KG1 (cell line): Measurements from ENCODE around the gene SUSD4.

Source experiments
- DNase-seq: peaks from one replicate; lab custom pipeline; 2025; lab: John Stamatoyannopoulos, UW

SUSD4 gene

DNA sequence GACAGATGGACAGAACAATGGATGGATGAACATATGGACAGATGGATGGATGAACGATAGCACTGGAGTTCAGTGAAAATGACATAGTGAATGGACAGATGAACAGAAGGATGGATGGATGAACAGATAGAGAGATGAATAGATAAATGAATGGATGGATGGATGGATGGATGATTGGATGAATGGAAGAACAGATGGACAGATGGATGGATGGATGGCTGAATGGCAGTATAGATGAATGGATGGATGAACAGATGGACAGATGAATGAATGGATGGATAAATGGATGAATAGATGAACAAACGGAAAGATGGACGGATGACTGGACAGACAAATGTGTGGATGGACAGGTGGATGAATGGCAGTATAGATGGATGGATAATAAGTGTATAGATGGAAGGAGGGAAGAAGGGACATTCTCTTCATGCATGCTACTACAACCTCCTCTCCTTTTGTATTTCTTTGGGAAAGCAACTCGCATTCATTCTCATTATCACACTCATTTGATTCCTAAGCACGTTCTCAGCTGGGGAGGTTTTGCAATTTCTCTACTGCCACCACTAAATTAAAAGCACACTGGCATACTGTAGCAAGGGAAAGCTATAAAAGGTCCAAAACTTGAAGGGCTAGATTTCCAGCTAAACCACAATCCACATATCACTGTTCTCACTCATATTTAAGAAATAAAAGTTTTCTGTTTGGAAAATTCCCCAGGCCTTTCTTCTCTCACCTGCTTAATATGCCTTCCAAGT lies 34.1 kb downstream of the SUSD4 start:
- no peak for DNase-seq

DNA sequence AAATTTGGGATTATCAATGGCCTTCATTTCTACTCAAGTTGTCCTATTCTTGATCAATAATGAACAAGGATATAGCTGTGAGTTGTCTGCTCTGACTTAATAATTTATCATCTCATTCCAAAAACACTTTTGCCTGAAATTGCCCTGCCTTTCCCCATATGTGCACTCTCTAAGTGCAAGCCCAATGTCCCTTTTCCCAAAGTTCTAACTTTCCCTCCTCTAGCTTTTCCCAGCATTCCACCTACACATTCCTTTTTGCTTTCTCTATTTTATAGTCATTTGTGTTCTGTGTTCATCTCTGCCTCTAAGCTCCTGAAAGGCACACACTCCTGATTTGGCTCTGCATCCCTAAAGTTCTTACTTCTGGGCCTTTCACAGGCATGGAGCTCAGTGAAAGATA lies 34.7 kb downstream of the SUSD4 start:
- no peak for DNase-seq

DNA sequence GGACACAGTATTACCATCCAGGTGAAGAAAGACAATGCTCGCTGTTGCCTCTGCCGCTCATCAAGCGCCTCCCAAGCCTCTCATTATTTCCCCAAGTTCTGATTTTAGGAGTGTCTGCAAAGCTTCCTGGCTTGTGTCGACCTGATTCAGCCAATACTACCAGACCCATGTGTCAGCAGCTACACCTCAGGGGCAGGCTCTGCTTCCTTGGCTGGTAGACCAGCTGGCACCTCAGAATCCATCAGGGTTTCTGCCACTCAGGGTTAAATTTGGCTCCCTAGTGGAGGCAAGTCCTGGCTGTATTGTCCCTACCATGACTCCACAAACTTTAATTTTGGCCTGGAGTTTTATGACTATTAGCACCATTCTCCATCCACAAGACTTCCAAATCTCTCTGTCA lies 35.4 kb downstream of the SUSD4 start:
- DNase-seq: no peak

DNA sequence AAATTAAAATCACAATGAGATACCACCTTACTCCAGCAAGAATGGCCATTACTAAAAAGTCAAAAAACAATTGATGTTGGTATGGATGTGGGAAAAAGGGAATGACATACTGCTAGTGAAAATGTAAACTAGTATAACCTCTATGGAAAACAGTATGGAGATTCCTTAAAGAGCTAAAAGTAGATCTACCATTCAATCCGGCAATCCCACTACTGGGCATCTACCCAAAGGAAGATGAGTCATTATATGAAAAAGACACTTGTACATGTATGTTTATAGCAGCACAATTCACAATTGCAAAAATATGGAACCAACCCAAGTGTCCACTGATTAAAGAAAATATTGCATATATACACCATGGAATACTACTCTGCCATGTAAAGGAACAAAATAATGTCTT lies 37.2 kb downstream of the SUSD4 start:
- no peak for DNase-seq

DNA sequence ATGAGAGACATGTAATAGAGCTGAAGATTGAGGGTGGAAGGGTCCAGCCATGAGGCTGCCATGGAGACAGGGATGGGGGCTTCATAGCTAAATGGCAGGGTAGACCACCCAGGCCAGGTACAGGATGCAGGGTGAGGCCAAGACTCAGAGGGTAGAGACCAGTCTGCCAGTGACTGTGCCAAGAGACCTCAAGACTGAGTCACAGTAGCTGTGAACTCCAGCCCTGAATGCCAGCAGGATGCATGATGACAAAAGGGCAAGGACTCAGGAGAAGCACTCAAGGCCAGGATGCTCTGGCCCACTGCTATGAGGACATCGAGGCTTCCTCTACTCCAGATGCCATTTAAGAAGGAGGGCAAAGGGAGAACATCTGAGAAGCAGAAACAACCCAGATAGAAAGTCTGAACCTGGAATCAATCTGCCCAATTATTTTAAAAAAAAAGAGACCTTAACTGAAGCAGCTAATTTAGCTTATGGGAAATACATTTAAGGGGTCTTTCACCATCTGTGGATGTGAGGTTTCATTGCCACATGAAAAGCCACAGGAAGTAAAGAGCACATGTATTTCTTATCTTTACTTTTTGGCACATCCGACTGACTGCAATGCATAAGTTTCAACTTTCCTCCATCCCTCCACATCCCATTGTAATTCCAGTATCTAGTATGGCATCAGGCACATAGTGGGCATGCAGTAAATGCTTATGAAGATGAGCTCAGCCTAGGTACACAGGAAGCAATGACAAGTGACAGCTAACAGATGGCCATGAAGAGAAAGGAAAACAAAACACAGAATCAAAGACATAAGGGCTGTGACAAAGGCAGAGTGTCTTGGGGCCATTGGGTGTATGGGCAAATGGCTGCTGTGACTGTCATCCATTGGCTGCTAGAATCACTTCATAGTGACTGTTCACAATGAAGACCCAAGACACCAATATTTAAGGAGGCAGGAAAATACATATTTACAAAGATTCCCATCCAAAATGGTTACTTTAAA lies 40.2 kb downstream of the SUSD4 start:
- no peak for DNase-seq

DNA sequence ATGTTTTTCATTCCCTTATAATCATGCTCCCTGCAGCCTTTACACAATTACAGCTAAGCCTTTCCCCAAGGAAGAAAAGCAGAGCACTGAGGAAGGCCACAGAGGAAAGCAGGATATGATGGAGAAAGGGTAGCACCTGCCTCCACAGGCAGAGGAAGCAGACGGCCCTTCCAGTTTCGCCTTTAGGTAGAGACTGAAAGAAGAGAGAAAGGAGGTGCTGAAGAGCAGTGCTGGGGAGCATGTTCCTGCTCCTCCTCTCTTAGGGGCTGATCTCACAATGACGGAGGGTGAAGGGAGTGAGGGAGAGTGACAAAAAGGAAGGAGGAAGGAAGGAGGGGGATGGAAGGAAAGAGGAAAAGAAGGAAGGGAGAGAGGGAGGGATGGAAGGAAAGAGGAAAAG lies 41.1 kb downstream of the SUSD4 start:
- no peak for DNase-seq

DNA sequence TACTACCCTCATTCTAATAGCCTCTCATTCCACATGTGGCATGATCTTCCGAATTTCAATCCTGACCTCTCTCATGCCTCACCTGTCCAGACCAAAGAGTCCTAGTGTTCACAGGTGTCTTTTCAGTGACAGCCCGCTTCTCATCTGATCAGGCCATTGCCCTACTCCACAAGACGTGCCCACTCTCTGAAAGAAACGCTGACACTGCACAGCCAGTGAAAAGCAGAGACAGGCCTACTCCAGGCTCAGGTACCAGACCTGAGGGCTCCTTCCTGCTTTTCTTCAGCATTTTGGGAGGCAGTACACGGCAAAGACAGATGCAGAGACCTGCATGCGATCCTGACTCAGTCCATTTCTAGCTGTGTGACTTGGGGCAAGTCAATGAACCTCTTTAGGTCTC lies 43.0 kb downstream of the SUSD4 start:
- no peak for DNase-seq

DNA sequence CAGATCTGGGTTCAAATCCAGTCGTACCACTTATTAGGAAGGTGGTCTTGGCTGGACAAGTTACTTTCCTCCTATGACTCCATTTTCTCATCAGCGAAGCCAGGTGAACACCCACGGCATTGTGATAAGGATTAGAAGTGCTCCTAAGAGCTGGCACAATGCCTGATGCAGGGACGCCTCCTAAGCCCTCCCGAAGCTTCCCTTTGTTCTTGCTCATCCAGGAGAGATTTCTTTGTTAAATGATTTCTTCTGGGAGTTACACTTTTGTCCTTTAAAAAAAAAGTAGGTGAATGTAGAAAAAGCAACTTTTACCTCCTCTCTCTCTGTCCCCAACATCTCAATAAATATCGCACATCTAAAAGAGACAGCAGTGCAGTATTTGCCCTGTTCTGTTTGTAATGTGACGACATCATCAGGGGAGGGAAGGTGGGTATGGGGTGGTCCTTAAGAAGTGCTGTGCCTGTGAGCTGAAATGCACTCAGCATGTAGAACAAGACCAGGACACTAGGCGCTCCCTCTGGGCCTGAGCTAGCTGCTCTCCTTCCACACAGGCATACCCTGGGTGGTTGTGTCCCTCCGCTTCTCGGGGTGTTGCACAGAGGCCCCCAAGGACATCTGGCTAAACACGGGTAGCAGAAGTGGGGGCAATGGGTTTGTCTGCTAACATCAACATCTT lies 43.9 kb downstream of the SUSD4 start:
- DNase-seq: no peak

DNA sequence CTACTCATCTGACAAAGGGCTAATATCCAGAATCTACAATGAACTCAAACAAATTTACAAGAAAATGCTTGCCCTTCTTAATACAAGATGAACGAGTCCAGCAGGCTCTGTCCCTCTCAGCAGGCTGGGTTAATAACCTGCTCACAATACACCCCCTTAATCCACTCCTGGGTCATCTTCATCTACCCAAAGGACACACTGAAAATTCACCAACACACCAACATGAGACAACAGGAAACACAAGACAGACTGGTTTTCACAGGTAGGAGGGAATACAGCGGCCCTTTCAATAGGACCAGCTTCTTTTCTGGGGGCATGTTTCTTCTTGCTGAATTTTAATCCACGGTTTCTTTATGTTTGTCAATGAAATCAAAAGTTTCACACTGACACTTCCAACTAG lies 44.6 kb downstream of the SUSD4 start:
- DNase-seq: no peak

DNA sequence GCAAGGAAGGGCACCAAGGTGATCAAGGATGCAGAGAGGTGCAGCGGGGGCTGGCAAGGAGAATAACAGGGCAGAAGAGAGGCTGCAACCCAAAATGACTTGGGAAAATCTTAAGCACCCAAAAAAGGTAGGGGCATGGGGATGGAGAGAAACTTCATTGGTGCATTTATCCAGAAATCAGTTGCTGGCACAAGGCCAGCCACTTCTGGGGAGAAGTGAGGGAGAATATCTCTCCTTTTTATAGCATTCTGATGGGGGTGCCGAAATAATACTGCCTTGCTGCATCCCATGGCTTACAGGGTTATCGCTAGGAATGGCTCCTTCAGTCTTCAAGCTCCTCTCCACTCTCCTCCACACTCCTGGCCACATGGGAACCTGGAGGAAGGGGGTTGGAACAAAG lies 47.9 kb downstream of the SUSD4 start:
- DNase-seq: no peak

DNA sequence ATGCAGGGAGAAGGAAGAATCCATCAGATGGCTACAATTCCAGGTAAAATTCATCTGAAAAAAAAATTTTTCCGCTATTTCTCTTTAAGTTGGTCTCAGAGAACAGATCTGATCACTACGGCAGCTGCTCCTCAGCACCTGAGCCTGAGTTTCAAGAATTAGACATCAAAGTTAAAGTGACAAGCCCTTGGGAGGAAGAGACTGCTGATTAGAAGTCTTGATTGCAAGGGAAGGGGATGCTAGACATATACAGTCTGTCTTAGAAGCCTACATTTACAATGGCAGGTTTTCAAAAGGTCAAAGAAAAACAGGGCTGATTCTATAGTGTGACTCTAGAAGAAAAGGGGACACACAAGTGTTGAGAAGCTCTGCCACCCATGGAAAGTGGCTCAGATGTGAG lies 48.3 kb downstream of the SUSD4 start:
- DNase-seq: no peak

DNA sequence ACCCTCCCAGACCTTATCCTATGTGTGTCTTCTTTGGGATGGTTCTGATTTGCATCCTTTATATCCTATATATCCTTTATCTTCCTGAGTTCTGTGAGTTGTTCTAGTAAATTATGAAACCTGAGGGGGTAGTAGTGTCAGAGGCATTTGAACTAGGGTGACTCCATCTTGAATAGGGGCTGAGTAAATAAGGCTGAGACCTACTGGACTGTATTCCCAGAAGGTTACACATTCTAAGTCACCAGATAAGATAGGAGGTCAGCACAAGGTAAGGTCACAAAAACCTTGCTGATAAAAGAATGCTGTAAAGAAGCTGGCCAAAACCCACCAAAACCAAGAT lies 50.6 kb downstream of the SUSD4 start:
- DNase-seq: no peak

DNA sequence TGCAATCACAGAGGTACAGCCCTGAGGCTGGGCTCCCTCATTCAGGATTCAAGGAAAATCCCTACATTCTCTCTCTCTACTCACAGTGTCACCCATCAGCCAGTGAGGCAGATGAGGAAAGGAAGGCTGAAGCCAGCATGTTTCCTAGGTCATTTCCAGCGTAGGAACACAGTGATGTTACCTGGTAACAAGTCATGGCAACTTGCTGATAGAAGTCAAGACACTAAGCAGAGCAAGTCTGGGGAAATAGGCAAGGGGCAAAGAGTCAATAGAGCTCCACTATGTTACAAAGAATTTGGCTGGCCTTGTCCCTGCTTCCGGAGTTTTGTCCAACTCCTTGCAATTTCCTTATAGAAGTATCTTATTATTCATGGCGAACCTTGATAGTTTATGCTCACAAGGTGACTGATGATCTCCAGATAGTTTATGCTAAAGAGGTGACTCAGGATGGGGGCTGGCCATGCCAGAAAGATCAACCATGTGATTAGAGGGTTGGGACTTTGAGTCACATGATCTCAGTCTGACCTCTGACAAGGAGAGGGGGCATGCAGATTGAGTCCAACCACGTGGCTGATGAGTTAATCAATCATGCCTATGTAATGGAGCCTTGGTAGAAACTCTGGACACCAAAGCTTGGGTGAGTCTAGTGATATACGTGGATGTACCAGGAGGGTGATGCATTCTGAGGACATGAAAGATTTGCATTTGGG lies 51.1 kb downstream of the SUSD4 start:
- DNase-seq: no peak

DNA sequence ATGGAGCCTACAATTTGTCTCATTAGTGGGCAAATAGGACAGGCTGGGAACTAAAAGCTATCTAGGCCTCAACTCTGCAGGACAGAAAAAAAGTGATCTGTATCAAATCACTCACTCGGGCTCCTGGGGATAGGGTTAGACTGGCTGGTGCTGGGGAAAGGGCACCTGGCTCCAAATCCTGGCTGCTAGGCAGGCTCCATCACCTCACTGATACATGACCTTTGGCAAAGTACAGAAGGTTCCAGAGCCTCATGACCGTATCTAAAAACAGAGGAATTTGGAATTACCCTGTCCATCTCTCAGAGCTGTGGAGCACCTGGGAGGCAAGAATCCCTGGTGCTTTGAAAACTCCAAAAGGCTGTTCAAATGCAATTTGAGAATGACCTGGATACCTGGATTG lies 51.7 kb downstream of the SUSD4 start:
- DNase-seq: no peak

DNA sequence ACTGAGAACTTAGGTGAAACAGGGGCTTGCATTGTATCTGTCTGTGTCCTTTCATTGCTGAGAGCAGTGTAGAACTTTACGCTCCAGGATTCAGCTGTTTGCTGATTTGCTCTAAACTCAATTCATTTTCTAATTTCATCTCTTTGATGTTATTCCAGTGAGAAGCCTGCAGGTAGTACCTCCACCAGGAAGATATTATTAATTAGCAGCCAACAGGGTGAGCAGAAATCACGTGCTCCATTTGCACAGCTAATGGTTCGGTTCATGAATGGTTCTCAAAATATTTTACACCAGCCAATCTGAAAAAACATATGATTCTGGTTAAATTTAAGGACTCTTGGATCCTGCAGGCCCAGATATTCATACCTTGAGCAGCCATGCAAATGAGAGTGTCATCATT lies 52.1 kb downstream of the SUSD4 start:
- DNase-seq: no peak

DNA sequence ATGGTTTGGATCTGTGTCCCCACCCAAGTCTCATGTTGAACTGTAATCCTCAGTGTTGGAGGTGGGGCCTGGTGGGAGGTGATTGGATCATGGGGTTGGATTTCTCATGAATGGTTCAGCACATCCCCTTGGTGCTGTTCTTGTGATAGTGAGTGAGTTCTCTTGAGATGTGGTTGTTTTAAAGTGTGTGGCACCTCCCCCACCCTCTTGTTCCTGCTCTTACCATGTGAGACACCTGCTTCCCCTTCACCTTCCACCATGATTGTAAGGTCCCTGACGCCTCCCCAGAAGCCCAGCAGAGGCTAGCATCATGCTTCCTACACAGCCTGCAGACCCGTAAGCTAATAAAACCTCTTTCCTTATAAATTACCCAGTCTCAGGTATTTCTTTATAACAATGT lies 55.8 kb downstream of the SUSD4 start:
- DNase-seq: no peak

DNA sequence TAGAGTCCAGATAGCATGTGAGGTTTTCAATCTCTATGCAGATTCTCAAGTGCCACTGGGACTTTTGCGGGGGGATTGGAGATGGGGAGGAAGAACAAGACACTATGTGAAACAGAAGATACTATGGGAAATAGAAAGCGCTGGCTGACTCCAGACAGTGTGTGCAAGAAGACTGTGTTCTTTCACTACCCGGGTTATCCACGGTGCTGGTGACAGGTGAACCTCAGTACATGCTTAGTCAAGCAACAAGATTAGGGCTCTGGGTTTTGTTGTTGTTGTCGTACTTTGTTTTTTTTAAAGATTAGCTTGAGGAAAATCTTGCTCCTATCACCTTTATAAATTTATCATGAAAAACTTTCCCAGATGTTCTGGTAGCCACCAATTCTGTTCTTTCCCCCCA lies 56.4 kb downstream of the SUSD4 start:
- DNase-seq: no peak

DNA sequence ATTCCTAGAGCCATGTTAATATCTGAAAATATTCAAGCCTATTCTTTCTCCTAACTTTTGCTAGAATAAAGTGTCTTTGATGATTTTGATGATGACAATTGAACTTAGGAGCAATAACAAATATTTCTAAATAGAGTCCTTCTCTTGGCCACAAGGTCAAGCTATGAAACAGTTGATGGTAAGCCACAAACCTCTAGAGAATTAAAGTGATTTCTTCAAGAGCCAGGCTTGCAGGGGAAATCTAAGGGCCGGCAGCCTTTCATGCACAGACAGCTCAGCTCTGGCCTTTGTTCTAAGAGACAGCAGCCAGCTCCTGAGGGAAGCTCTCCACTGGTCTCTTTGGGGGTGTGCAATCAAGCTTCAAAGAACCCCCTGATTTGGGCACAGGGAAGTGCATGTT lies 59.0 kb downstream of the SUSD4 start:
- no peak for DNase-seq

DNA sequence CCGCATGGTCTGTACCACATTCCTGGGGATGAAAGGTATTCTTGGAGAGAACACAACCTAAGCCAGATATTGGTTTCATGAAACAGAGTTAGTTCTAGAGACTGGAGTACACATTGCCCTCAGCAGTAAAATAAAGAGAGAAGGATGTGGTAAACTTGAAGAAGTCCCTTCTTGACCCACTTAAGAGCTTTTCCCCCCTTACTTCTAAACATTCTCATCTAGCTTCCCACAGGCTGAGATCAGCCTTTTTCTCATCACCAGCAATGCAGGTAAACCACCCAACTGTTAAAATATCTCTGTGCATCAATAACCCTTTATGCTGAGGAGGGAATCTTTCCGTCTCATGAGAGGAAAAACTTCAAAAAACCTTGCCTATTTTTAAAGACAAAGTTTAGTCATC lies 62.6 kb downstream of the SUSD4 start:
- DNase-seq: no peak

DNA sequence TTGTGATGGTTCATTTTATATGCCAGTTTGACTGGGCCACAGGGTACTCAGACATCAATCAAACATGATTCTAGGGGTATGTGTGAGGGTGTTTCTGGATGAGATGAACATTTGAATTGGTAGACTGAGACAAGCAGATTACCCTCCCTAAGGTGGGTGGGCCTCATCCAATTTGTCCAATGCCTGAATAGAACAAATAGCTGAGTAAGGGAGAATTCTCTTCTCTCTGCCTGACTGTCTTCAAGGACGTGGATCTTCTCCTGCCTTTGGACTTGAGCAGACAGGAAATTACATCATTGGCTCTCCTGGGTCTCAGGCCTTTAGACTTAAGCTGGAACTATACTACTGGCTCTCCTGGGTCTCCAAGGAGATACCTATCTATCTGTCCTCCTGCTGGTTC lies 64.4 kb downstream of the SUSD4 start:
- DNase-seq: no peak

DNA sequence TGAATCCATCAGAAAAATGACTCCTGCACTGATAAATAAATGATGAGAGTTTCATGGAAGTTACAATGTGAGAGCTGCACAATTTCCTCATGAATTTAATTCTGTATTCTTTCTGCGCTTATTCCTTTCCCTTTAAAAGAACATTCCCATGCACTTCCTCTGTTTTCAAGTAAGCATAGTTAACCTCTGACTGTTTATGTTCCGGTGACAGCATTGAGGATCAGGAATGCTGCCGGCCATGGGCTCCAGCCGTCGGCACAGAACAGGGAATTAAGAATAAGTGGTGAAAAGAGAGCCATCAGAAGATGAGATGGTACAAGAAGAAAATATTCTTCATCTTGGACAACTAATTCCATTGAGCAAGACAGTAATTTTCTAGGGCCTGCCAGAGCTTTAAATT lies 65.3 kb downstream of the SUSD4 start:
- no peak for DNase-seq

DNA sequence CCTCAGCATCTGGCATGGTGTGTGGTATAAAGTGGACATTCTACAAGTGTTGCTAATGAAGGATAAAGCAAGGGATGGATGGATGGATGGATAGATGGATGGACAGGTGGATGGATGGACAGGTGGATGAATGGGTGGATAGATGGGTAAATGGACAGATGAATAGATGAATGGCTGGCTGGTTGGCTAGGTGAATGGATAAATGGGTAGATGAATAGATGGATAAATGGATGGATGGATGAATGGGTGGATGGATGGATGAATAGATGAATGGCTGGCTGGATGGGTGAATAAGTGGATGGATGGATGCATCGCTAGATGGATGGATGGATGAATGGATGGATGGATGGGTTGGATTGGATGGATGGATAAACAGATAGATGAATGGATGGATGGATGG lies 66.2 kb downstream of the SUSD4 start:
- no peak for DNase-seq
